Smooth muscle cell (in vitro differentiated cells): ENCODE results near the gene RBMX. TPM values are rescaled to one million over a fixed set of nuclear protein-coding genes. Genes with fewer than 3 reads are reported as not detected.

Experiments used
- DNase-seq: peaks from one replicate; lab custom pipeline; 2025; ENCODE audit not compliant: unreplicated experiment; lab: John Stamatoyannopoulos, UW
- H2AFZ ChIP-seq: fragments of 200-600 bp; sonication (generic); 2 replicates; pipeline ENCODE4 v1.6.0; 2016; ENCODE audit warnings: antibody characterized with exemption, low read depth, mild to moderate bottlenecking
- H3F3A ChIP-seq: fragments of 200-600 bp; sonication (generic); 2 replicates; pipeline ENCODE4 v1.6.0; 2017; ENCODE audit warnings: antibody characterized with exemption, low read depth
- H3K27ac ChIP-seq: fragments of 200-600 bp; sonication (generic); 2 replicates; pipeline ENCODE4 v1.5.1; 2016; ENCODE audit warnings: low read depth, mild to moderate bottlenecking
- H3K27me3 ChIP-seq: fragments of 200-600 bp; sonication (generic); 2 replicates; pipeline ENCODE4 v1.6.1; 2016; ENCODE audit warnings: low read depth, mild to moderate bottlenecking
- H3K36me3 ChIP-seq: fragments of 200-600 bp; sonication (generic); 2 replicates; pipeline ENCODE4 v1.5.1; 2016; ENCODE audit warnings: low read depth
- H3K4me1 ChIP-seq: fragments of 200-600 bp; sonication (generic); 2 replicates; pipeline ENCODE4 v1.5.1; 2016; ENCODE audit warnings: low read depth
- H3K4me2 ChIP-seq: fragments of 200-600 bp; sonication (generic); 2 replicates; pipeline ENCODE4 v1.6.0; 2016; ENCODE audit warnings: mild to moderate bottlenecking
- H3K4me3 ChIP-seq: fragments of 200-600 bp; sonication (generic); 2 replicates; pipeline ENCODE4 v1.5.1; 2016; ENCODE audit warnings: mild to moderate bottlenecking
- H3K79me2 ChIP-seq: fragments of 200-600 bp; sonication (generic); 2 replicates; pipeline ENCODE4 v1.6.0; 2016; ENCODE audit warnings: low read depth, mild to moderate bottlenecking
- H3K9ac ChIP-seq: fragments of 200-600 bp; sonication (generic); 2 replicates; pipeline ENCODE4 v1.6.0; 2016; ENCODE audit warnings: low read depth
- H3K9me3 ChIP-seq: fragments of 200-600 bp; sonication (generic); replicated peaks from 2 replicates; pipeline ENCODE4 v1.5.1; 2016; ENCODE audit warnings: low read depth
- H4K20me1 ChIP-seq: fragments of 200-600 bp; sonication (generic); 2 replicates; pipeline ENCODE4 v1.6.0; 2016; ENCODE audit warnings: low read depth
- WGBS: methylation state at CpG from one replicate; pipeline ENCODE4 v1.1.7; 2016; ENCODE audit warnings: low lambda C conversion rate; 5-methylcytosine and 5-hydroxymethylcytosine counted together
- polyA plus RNA-seq: library from polyadenylated mRNA; unstranded; fragments of >200 nt; fragmentation: Nextera tagmentation; extraction: Ambion mirVana; gene quantifications from 2 replicates; pipeline ENCODE4 v1.2.1, GENCODE V29; 2016
- total RNA-seq: library from RNA; depleted of rRNA; stranded (reverse); fragments of >200 nt; gene quantifications from 2 replicates; pipeline ENCODE4 v1.2.3, GENCODE V29; 2014
- TF ChIP-seq, protein P1 (sequence below): fragments of 200-600 bp; sonication (generic); IDR thresholded peaks from 2 replicates; pipeline ENCODE4 v1.5.1; 2017; ENCODE audit warnings: borderline replicate concordance, mild to moderate bottlenecking, antibody characterized with exemption; ENCODE audit not compliant: insufficient read depth, poor library complexity, severe bottlenecking

Gene RBMX
- total and polyA plus RNA-seq, 2 experiments from 2014 or later = 110 to 196 TPM

DNA sequence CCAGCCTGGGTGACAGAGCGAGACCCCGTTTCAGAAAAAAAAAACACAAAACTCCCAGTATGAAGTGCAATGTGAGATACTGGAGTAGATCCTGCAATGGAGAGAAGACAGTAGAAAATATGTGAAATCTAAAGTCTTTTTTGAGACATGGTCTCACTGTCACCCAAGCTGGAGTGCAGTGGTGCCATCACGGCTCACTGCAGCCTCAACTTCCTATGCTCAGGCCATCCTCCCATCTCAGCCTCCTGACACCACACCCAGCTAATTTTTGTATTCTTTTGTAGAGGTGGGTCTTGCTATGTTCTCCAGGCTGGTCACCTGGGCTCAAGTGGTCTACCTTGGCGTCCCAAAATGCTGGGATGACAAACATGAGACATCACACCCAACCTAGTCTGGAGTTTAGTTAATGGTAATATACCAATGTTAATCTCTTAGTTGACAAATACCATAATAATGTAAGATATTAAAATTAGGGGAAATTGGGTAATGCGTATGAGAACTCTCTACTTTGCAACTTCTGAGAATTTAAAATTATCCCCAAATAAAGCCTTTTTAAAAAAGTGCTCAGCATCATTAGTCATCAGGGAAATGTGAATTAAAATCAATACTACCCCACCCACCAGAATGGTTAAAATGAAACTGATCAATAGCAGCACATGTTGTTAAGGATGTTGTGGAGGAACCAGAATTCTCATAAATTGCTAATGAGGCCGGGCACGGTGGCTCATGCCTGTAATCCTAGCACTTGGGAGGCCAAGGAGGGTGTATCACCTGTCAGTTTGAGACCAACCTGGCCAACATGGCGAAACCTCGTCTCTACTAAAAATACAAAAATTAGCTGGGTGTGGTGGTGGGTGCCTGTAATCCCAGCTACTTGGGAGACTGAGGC, 15.0 kb downstream of the RBMX start:
- no peak for DNase-seq
- H3K4me2 ChIP-seq = no peak overlapping the region
- H3F3A ChIP-seq = peaks cover 4% of the 10 kb centered on the region
- no peak overlapping the region for H3K27ac ChIP-seq
- no peaks in the 10 kb centered on the region for H3K27me3 ChIP-seq
- peaks cover 38% of the 10 kb centered on the region for H4K20me1 ChIP-seq
- no peaks in the 10 kb centered on the region for H3K4me1 ChIP-seq
- 88% methylated on average over 9 of the region's 9 CpGs for WGBS
- no peak overlapping the region for H3K4me3 ChIP-seq
- no peaks in the 10 kb centered on the region for H3K9me3 ChIP-seq
- TF ChIP-seq, protein P1, sequence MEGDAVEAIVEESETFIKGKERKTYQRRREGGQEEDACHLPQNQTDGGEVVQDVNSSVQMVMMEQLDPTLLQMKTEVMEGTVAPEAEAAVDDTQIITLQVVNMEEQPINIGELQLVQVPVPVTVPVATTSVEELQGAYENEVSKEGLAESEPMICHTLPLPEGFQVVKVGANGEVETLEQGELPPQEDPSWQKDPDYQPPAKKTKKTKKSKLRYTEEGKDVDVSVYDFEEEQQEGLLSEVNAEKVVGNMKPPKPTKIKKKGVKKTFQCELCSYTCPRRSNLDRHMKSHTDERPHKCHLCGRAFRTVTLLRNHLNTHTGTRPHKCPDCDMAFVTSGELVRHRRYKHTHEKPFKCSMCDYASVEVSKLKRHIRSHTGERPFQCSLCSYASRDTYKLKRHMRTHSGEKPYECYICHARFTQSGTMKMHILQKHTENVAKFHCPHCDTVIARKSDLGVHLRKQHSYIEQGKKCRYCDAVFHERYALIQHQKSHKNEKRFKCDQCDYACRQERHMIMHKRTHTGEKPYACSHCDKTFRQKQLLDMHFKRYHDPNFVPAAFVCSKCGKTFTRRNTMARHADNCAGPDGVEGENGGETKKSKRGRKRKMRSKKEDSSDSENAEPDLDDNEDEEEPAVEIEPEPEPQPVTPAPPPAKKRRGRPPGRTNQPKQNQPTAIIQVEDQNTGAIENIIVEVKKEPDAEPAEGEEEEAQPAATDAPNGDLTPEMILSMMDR = no peak
- H2AFZ ChIP-seq = no peak overlapping the region
- H3K9ac ChIP-seq = no peak overlapping the region
- H3K79me2 ChIP-seq = no peaks in the 10 kb centered on the region
- H3K36me3 ChIP-seq = peaks cover 9% of the 10 kb centered on the region

DNA sequence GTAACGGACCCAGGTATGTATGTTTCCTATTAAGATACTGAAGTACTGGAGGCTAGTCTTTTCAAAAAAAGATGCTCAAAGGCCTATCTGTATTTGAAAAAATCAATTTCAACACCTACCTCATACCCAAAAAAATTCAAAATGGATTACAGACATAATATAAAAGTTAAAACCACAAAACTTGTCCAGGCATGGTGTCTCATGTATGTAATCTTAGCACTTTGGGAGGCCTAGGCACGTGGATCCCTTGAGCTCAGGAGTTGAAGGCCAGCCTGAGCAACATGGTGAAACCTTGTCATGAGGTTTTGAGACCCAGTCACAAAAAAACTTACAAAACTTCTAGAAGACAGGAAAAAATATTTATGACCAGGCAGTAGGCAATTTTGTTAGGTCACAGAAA, 16.7 kb downstream of the RBMX start:
- TF ChIP-seq, protein P1 = no peak
- Histone ChIP-seq H3K4me3 (no peak overlapping the region), H3K27me3 (no peaks in the 10 kb centered on the region), H4K20me1 (peaks cover 23% of the 10 kb centered on the region), H3K4me2 (no peak overlapping the region), H3K4me1 (no peaks in the 10 kb centered on the region), H3K36me3 (no peaks in the 10 kb centered on the region), H3K79me2 (no peaks in the 10 kb centered on the region), H3K27ac (peak overlapping the region; percentile 28), H2AFZ (no peak overlapping the region), H3K9ac (no peak overlapping the region), H3K9me3 (no peaks in the 10 kb centered on the region), H3F3A (peaks cover 4% of the 10 kb centered on the region)
- DNase-seq = no peak
- WGBS = 69% methylated on average over 2 of the region's 2 CpGs

DNA sequence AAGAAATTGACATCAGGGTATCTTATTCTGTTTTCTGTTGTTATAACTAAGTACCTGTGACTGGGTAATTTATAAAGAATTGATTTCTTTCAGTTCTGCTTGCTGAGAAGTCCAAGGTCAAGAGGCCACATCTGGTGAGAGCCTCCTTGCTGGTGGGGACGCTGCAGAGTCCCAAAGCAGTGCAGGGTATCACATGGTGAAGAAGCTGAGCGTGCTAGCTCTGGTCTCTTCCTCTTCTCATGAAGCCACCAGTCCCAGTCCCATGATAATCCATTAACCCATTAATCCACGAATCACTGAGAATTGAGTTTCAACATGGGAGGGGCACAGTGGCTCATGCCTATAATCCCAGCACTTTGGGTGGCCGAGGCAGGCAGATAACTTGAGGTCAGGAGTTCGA, 18.0 kb downstream of the RBMX start:
- 69% methylated on average over 5 of the region's 5 CpGs for whole genome bisulfite sequencing
- TF ChIP-seq, protein P1 = no peak
- peaks cover 10% of the 10 kb centered on the region for H4K20me1 ChIP-seq
- H3K79me2 ChIP-seq = no peaks in the 10 kb centered on the region
- H3K27ac ChIP-seq = no peak overlapping the region
- no peak overlapping the region for H3K4me3 ChIP-seq
- H3K9me3 ChIP-seq = no peaks in the 10 kb centered on the region
- no peaks in the 10 kb centered on the region for H3K27me3 ChIP-seq
- no peak for DNase-seq
- no peak overlapping the region for H3K4me2 ChIP-seq
- H3K4me1 ChIP-seq = no peaks in the 10 kb centered on the region
- no peak overlapping the region for H2AFZ ChIP-seq
- H3K9ac ChIP-seq = no peak overlapping the region
- no peaks in the 10 kb centered on the region for H3K36me3 ChIP-seq
- H3F3A ChIP-seq = peaks cover under 1% of the 10 kb centered on the region
